B cell (primary cell): ENCODE measurements around the gene CADM1.

Experiments used
- CTCF ChIP-seq: fragments of 200-600 bp; IDR thresholded peaks from one replicate; pipeline ENCODE4 v1.8.0; 2022; ENCODE audit warnings: antibody characterized with exemption, mild to moderate bottlenecking
- EZH2 ChIP-seq: IDR thresholded peaks from 2 replicates; pipeline ENCODE4 v1.6.1; 2012; ENCODE audit warnings: borderline replicate concordance, low read depth, mild to moderate bottlenecking, moderate library complexity, low read length; ENCODE audit not compliant: insufficient read depth, poor library complexity, severe bottlenecking

- TF ChIP-seq CTCF = no peak
- no peak for TF ChIP-seq EZH2
These were observed 322.7 kb downstream of the CADM1 start for GRCh38 chr11:115181538-115181937.
